Measurements from ENCODE around the gene ANKRD33B. TPM values are rescaled to one million over a fixed set of nuclear protein-coding genes. Genes with fewer than 3 reads are reported as not detected.

Gene ANKRD33B
- total and polyA plus RNA-seq, 9 of the 15 experiments (the other 6 are each of a cell fraction or from before 2014, with no cell fraction given) = 0.10 to 1.7 (median 0.40) TPM

- TF ChIP-seq PKNOX1 (IDR thresholded peaks at IDR 0.05) = peak; percentile 80
- TF ChIP-seq ATF3 (IDR thresholded peaks at IDR 0.05) = peak; percentile 71; the same call in 1 of the 2 replicates
- no peak for TF ChIP-seq ATF3 (CRISPR knock-in tag; conservative IDR thresholded peaks at IDR 0.05)
- TF ChIP-seq ZNF778 (CRISPR knock-in tag; IDR thresholded peaks at IDR 0.05) = no peak
- TF ChIP-seq ZBTB12 (CRISPR knock-in tag; IDR thresholded peaks at IDR 0.05) = 0 out of 2 replicates have a peak, but pooled peaks have one; percentile 6
- no peak for TF ChIP-seq CTCF (IDR thresholded peaks at IDR 0.05 in 2 of 3, conservative IDR thresholded peaks at IDR 0.05 in 1 of 3; ENCODE audit: insufficient read depth in 2 of 3, low read depth in 1 of 3, low read length in 3 of 3)
- no peak for TF ChIP-seq SIN3B (IDR thresholded peaks at IDR 0.05; ENCODE audit: low read depth)
- peak in 1 of 2 experiments; percentile 35; a peak in 1 of 4 replicates for TF ChIP-seq ZNF318 (IDR thresholded peaks at IDR 0.05; ENCODE audit: borderline replicate concordance in 1 of 2, low read depth in 1 of 2)
- 0 out of 2 replicates have a peak, but pooled peaks have one; percentile 34 for TF ChIP-seq MAX (CRISPR knock-in tag; IDR thresholded peaks at IDR 0.05)
- TF ChIP-seq TAL1 (IDR thresholded peaks at IDR 0.05) = peak; percentile 35; the same call in 1 of the 2 replicates
- peak; percentile 56; the same call in 1 of the 2 replicates for TF ChIP-seq JUND (IDR thresholded peaks at IDR 0.05; ENCODE audit: borderline replicate concordance, low read depth, low read length)
- peak; percentile 42; the same call in 1 of the 3 replicates for TF ChIP-seq JUND (tag; IDR thresholded peaks at IDR 0.05; ENCODE audit: borderline replicate concordance, low read depth, low read length)
Observed at GRCh38 chr5:10536931-10537579, 26.8 kb upstream of the ANKRD33B start (continued).

All from K562 (cell line).